Left lung (tissue), 10 donors: ENCODE measurements around the gene GTF2A1. TPM values are rescaled to one million over a fixed set of nuclear protein-coding genes. Genes with fewer than 3 reads are reported as not detected.
A peak's percentile ranks its signal among the peaks of the same experiment; 100 is the strongest.
"Not testable (repeated sequence)": the region's sequence is repeated elsewhere in the genome, so short reads cannot be mapped to it uniquely, and the experiment has no call there.

ENCODE experiments used
- ATAC-seq: fragments of 200-7000 bp; cut with Tn5 transposase; one replicate; pipeline ENCODE4 v1.9.1; 2020; ENCODE audit warnings: moderate library complexity
- DNase-seq, 4 donors: peaks; one replicate each; pipeline ENCODE4 v3.0.0-alpha.2; 2013 to 2020
- H3K27ac ChIP-seq, 2 donors: fragments of 200-600 bp; sonication (generic) in 1 of 2; one replicate each; pipeline versions ENCODE4 v1.5.0 to v1.8.0; 2020 to 2021
- H3K27me3 ChIP-seq, 2 donors: fragments of 200-600 bp; sonication (generic) in 1 of 2; one replicate each; pipeline versions ENCODE4 v1.5.0 to v1.8.0; 2020 to 2021
- H3K36me3 ChIP-seq, 2 donors: fragments of 200-600 bp; sonication (generic) in 1 of 2; one replicate each; pipeline versions ENCODE4 v1.5.0 to v1.8.0; 2020 to 2021
- H3K4me1 ChIP-seq, 2 donors: fragments of 200-600 bp; one replicate each; pipeline ENCODE4 v1.8.0; 2021
- H3K4me3 ChIP-seq, 2 donors: fragments of 200-600 bp; sonication (generic) in 1 of 2; one replicate each; pipeline versions ENCODE4 v1.5.0 to v1.8.0; 2020 to 2021; ENCODE audit warnings: mild to moderate bottlenecking in 1 of 2
- H3K9me3 ChIP-seq, 2 donors: fragments of 200-600 bp; sonication (generic) in 1 of 2; one replicate each; pipeline versions ENCODE4 v1.5.0 to v1.8.0; 2020 to 2021
- intact Hi-C, 2 donors: fragments of 100-400 bp; cut with DNase I; formaldehyde crosslinking; loops; one replicate each; pipeline versions ENCODE4 v1.11.2 to v1.14.2; 2022
- polyA plus RNA-seq, 6 donors: library from polyadenylated mRNA; unstranded; fragments of 120-200 nt; gene quantifications; one replicate each; pipeline ENCODE4 v1.2.1, GENCODE V29; 2013; ENCODE audit not compliant: insufficient read length in 6 of 6
- total RNA-seq, 2 donors: library from RNA; stranded (reverse); fragmentation: NEBNext Ultra II Directional; extraction: Animal tissue kit (Norgen Biotek cat#: 25700); gene quantifications; one replicate each; pipeline ENCODE4 v1.2.1, GENCODE V29; 2021
- TF ChIP-seq, protein P1 (sequence below), 2 donors: fragments of 200-600 bp; sonication (generic) in 1 of 2; IDR thresholded peaks; one replicate each; pipeline versions ENCODE4 v1.5.0 to v1.8.0; 2021; ENCODE audit warnings: antibody characterized with exemption in 2 of 2
- donor health status: DM: no; HTN: yes; CAD: no.
- donor health status: DM: no; HTN: no; CAD: no.

The GTF2A1 gene
- total and polyA plus RNA-seq, 8 donors: 26.0 to 41.8 (median 33.3) TPM

GRCh38 chr14:81243499-81243898, 22.7 kb upstream of the GTF2A1 start:
- no peak for ATAC-seq
- TF ChIP-seq, protein P1, sequence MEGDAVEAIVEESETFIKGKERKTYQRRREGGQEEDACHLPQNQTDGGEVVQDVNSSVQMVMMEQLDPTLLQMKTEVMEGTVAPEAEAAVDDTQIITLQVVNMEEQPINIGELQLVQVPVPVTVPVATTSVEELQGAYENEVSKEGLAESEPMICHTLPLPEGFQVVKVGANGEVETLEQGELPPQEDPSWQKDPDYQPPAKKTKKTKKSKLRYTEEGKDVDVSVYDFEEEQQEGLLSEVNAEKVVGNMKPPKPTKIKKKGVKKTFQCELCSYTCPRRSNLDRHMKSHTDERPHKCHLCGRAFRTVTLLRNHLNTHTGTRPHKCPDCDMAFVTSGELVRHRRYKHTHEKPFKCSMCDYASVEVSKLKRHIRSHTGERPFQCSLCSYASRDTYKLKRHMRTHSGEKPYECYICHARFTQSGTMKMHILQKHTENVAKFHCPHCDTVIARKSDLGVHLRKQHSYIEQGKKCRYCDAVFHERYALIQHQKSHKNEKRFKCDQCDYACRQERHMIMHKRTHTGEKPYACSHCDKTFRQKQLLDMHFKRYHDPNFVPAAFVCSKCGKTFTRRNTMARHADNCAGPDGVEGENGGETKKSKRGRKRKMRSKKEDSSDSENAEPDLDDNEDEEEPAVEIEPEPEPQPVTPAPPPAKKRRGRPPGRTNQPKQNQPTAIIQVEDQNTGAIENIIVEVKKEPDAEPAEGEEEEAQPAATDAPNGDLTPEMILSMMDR (IDR thresholded peaks at IDR 0.05): no peak
- no peak for DNase-seq
- Histone ChIP-seq H3K27me3 (no peaks in the 10 kb centered on the region), H3K9me3 (peaks cover 0 to 9% of the 10 kb centered on the region in 2 donors), H3K4me1 (no peaks in the 10 kb centered on the region), H3K27ac (no peak overlapping the region), H3K4me3 (no peak overlapping the region), H3K36me3 (no peaks in the 10 kb centered on the region)
- intact Hi-C loops: no loop called here

- H3K27me3 ChIP-seq, ATAC-seq, H3K27ac ChIP-seq, H3K4me1 ChIP-seq, DNase-seq, H3K4me3 ChIP-seq, intact Hi-C loops, H3K36me3 ChIP-seq, H3K9me3 ChIP-seq: not testable (repeated sequence)
Observed at GRCh38 chr14:81236849-81237248, 16.1 kb upstream of the GTF2A1 start.

DNA sequence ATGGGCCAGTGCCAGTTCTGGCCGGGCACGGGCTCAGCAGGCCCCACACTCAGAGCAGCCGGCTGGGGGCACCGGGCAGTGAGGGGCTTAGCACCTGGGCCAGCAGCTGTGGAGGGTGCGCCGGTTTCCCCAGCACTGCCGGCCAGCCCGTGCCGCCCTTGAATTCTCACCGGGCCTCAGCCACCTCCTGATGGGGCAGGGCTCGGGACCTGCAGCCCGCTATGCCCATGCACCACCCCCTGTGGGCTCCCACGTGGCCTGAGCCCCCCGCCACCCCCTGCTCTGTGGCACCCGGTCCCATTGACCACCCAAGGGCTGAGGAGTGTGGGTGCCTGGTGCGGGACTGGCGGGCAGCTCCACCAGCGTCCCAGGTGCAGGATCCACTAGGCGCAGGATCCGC, 15.4 kb upstream of the GTF2A1 start:
- DNase-seq (no peak), ATAC-seq (no peak)
- H3K27me3 ChIP-seq: no peaks in the 10 kb centered on the region
- TF ChIP-seq, protein P1 (IDR thresholded peaks at IDR 0.05): no peak
- intact Hi-C loops: no loop called here
- no peak overlapping the region for H3K27ac ChIP-seq
- H3K4me3 ChIP-seq: no peak overlapping the region
- no peaks in the 10 kb centered on the region for H3K4me1 ChIP-seq
- no peaks in the 10 kb centered on the region for H3K36me3 ChIP-seq
- H3K9me3 ChIP-seq: no peaks in the 10 kb centered on the region

- ATAC-seq: no peak
Observed at GRCh38 chr14:81235096-81235495, 14.3 kb upstream of the GTF2A1 start.

GRCh38 chr14:81234278-81234677, 13.5 kb upstream of the GTF2A1 start:
- TF ChIP-seq, protein P1 (IDR thresholded peaks at IDR 0.05): no peak
- Histone ChIP-seq H3K27ac (no peak overlapping the region), H3K27me3 (no peaks in the 10 kb centered on the region), H3K4me3 (no peak overlapping the region), H3K9me3 (no peaks in the 10 kb centered on the region), H3K4me1 (no peaks in the 10 kb centered on the region), H3K36me3 (no peaks in the 10 kb centered on the region)
- intact Hi-C loops: no loop called here
- ATAC-seq: no peak
- peak in 1 of 4 donors; percentile 38 for DNase-seq

More at GRCh38 chr14:81235096-81235495, 14.3 kb upstream of the GTF2A1 start:
- H3K4me3 ChIP-seq: no peak overlapping the region
- no peaks in the 10 kb centered on the region for H3K4me1 ChIP-seq
- no peak for DNase-seq
- no peaks in the 10 kb centered on the region for H3K27me3 ChIP-seq
- TF ChIP-seq, protein P1 (IDR thresholded peaks at IDR 0.05): no peak
- intact Hi-C loops: no loop called here
- H3K9me3 ChIP-seq: no peaks in the 10 kb centered on the region
- no peaks in the 10 kb centered on the region for H3K36me3 ChIP-seq
- H3K27ac ChIP-seq: no peak overlapping the region

GRCh38 chr14:81233615-81234014, 12.9 kb upstream of the GTF2A1 start:
- TF ChIP-seq, protein P1 (IDR thresholded peaks at IDR 0.05): no peak
- no peaks in the 10 kb centered on the region for H3K9me3 ChIP-seq
- no peaks in the 10 kb centered on the region for H3K27me3 ChIP-seq
- no peak overlapping the region for H3K4me3 ChIP-seq
- no peaks in the 10 kb centered on the region for H3K36me3 ChIP-seq
- H3K27ac ChIP-seq: no peak overlapping the region
- intact Hi-C loops: no loop called here
- no peak for ATAC-seq
- no peak for DNase-seq
- H3K4me1 ChIP-seq: no peaks in the 10 kb centered on the region
